KMS-11 (cell line): ENCODE data around the gene PHB1.

Experiments
- H2AFZ ChIP-seq: fragments of 200-600 bp; sonication (generic); 2 replicates; pipeline ENCODE4 v1.6.1; 2016; ENCODE audit warnings: antibody characterized with exemption, mixed run types, low read depth
- H3K27ac ChIP-seq: fragments of 200-600 bp; sonication (generic); 2 replicates; pipeline ENCODE4 v1.6.1; 2016; ENCODE audit warnings: mild to moderate bottlenecking, mixed run types
- H3K27me3 ChIP-seq: fragments of 200-600 bp; sonication (generic); 2 replicates; pipeline ENCODE4 v1.6.1; 2017; ENCODE audit warnings: mild to moderate bottlenecking, low read depth, mixed run types, moderate library complexity; ENCODE audit not compliant: insufficient read depth
- H3K36me3 ChIP-seq: fragments of 200-600 bp; sonication (generic); 2 replicates; pipeline ENCODE4 v1.6.1; 2017; ENCODE audit warnings: mild to moderate bottlenecking, mixed run types; ENCODE audit not compliant: insufficient read depth
- H3K4me1 ChIP-seq: fragments of 200-600 bp; sonication (generic); 2 replicates; pipeline ENCODE4 v1.6.1; 2016; ENCODE audit warnings: mild to moderate bottlenecking, low read depth, mixed run types; ENCODE audit not compliant: poor library complexity, severe bottlenecking
- H3K4me2 ChIP-seq: fragments of 200-600 bp; sonication (generic); 2 replicates; pipeline ENCODE4 v1.7.0; 2016; ENCODE audit warnings: mild to moderate bottlenecking, mixed run types
- H3K4me3 ChIP-seq: fragments of 200-600 bp; sonication (generic); IDR thresholded peaks from 2 replicates; pipeline ENCODE4 v1.6.1; 2017; ENCODE audit warnings: low read depth, low read length, mixed read lengths; ENCODE audit not compliant: insufficient read depth
- H3K79me2 ChIP-seq: fragments of 200-600 bp; sonication (generic); 2 replicates; pipeline ENCODE4 v1.6.1; 2016; ENCODE audit warnings: low read depth, mixed run types; ENCODE audit not compliant: insufficient read depth
- H3K9ac ChIP-seq: fragments of 200-600 bp; sonication (generic); 2 replicates; pipeline ENCODE4 v1.6.1; 2016; ENCODE audit warnings: mild to moderate bottlenecking, mixed run types
- H4K20me1 ChIP-seq: fragments of 200-600 bp; sonication (generic); 2 replicates; pipeline ENCODE4 v1.6.1; 2016; ENCODE audit warnings: mild to moderate bottlenecking, mixed run types; ENCODE audit not compliant: insufficient read depth
- CTCF ChIP-seq: fragments of 200-600 bp; sonication (generic); conservative IDR thresholded peaks from 2 replicates; pipeline ENCODE4 v1.6.1; 2017; ENCODE audit warnings: low read depth, mild to moderate bottlenecking, antibody characterized with exemption, low read length, moderate library complexity, mixed read lengths

Gene PHB1

DNA sequence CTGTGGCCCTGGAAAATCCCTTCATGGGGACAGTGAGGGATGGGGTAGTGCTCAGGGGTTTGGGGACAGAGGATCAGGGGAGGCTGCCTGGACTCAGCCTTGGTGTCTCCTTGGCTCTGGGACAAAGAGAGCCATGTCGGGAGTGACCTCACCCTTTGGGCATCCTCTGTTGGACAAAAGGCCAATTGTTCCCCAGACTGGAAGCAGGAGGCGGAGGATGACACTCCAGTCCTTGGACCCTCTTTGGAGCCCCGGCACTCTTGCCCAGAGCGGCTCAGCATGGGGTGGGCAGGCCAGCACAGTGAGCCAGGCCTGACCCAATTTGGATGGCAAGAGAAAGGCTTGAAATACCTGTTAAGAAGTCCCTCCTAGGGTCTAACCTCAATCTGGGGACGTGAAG, 39.4 kb upstream of the PHB1 start:
- Histone ChIP-seq H3K9ac (no peak overlapping the region), H3K4me3 (no peak overlapping the region), H2AFZ (no peak overlapping the region), H3K27me3 (peaks cover 87% of the 10 kb centered on the region), H3K36me3 (no peaks in the 10 kb centered on the region), H3K4me2 (no peak overlapping the region), H3K4me1 (no peaks in the 10 kb centered on the region), H3K27ac (no peak overlapping the region), H3K79me2 (no peaks in the 10 kb centered on the region), H4K20me1 (no peaks in the 10 kb centered on the region)
- no peak for TF ChIP-seq CTCF

- no peaks in the 10 kb centered on the region for H4K20me1 ChIP-seq
- no peak overlapping the region for H3K4me2 ChIP-seq
These were observed 38.0 kb upstream of the PHB1 start for GRCh38 chr17:49452661-49453060.

DNA sequence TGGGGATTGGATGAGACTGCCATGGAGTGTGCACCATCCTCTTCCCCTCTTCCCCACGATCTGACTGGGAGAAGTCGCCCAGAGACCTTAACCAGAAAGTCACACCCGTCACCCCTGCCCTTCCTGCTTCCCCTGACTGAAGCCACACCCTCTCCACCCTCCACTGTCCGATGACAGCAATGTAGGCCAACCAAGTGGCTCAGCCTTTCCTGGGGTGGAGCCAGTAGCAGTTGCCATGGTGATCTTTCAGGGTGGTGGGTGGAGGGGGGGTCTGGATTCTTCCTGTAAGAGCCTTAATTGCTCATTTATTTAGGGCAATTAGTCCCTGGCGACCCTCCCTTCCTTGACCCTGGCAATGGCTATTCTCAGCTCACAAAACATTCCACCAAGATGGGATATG, 37.5 kb upstream of the PHB1 start:
- no peak for TF ChIP-seq CTCF
- Histone ChIP-seq H3K4me3 (no peak overlapping the region), H3K9ac (no peak overlapping the region), H3K4me2 (no peak overlapping the region), H2AFZ (no peak overlapping the region), H3K79me2 (no peaks in the 10 kb centered on the region), H3K27ac (no peak overlapping the region), H3K4me1 (no peaks in the 10 kb centered on the region), H3K36me3 (no peaks in the 10 kb centered on the region), H3K27me3 (peaks cover 87% of the 10 kb centered on the region), H4K20me1 (no peaks in the 10 kb centered on the region)

More at GRCh38 chr17:49452661-49453060, 38.0 kb upstream of the PHB1 start:
- H3K79me2 ChIP-seq, result no peaks in the 10 kb centered on the region
- no peak for TF ChIP-seq CTCF
- no peak overlapping the region for H3K27ac ChIP-seq
- H3K9ac ChIP-seq, result no peak overlapping the region
- H3K27me3 ChIP-seq, result peaks cover 87% of the 10 kb centered on the region
- no peak overlapping the region for H2AFZ ChIP-seq
- no peaks in the 10 kb centered on the region for H3K36me3 ChIP-seq
- H3K4me3 ChIP-seq, result no peak overlapping the region
- no peaks in the 10 kb centered on the region for H3K4me1 ChIP-seq

DNA sequence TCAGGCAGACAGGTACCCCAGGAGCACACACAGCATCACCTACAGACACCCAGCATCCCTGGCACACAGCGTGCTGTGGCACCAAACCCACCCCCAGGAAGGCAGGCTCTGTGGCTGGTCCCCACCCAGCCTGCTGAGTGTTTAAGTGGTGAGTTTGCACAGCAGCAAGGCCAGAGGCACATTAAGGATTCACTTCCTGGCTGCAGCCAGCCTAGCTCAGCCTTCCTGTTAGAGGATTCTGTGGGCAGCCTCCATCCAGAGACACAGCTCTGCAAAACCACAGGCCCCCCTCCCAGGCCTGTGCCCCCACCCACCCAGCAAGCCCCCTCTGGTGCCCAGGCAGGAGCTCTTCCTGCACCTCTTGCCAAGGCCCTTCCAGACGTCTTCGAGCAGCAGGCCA, 36.1 kb upstream of the PHB1 start:
- H3K4me1 ChIP-seq, result no peaks in the 10 kb centered on the region
- H3K4me2 ChIP-seq, result no peak overlapping the region
- TF ChIP-seq CTCF, result no peak
- H3K9ac ChIP-seq, result no peak overlapping the region
- no peak overlapping the region for H3K27ac ChIP-seq
- H4K20me1 ChIP-seq, result no peaks in the 10 kb centered on the region
- H3K36me3 ChIP-seq, result no peaks in the 10 kb centered on the region
- H2AFZ ChIP-seq, result no peak overlapping the region
- peaks cover 87% of the 10 kb centered on the region for H3K27me3 ChIP-seq
- no peak overlapping the region for H3K4me3 ChIP-seq
- no peaks in the 10 kb centered on the region for H3K79me2 ChIP-seq

GRCh38 chr17:49450181-49450580, 35.5 kb upstream of the PHB1 start:
- Histone ChIP-seq H3K4me2 (no peak overlapping the region), H3K9ac (no peak overlapping the region), H3K79me2 (no peaks in the 10 kb centered on the region), H3K27me3 (peaks cover 87% of the 10 kb centered on the region), H3K27ac (no peak overlapping the region), H4K20me1 (no peaks in the 10 kb centered on the region), H3K4me1 (no peaks in the 10 kb centered on the region), H3K4me3 (no peak overlapping the region), H2AFZ (no peak overlapping the region), H3K36me3 (no peaks in the 10 kb centered on the region)
- no peak for TF ChIP-seq CTCF
